Parathyroid adenoma (tissue), 2 donors: ENCODE results near the gene HBQ1.
A peak's percentile ranks its signal among the peaks of the same experiment; 100 is the strongest.
"Not testable (repeated sequence)": the region's sequence is repeated elsewhere in the genome, so short reads cannot be mapped to it uniquely, and the experiment has no call there.

Experiments
- H2AFZ ChIP-seq: fragments of 300-600 bp; sonication (generic); one replicate; pipeline ENCODE4 v1.7.0; 2017; ENCODE audit warnings: antibody characterized with exemption, mild to moderate bottlenecking
- H3K27ac ChIP-seq: fragments of 300-600 bp; sonication (generic); one replicate; pipeline ENCODE4 v1.7.0; 2017
- H3K27me3 ChIP-seq: fragments of 300-600 bp; sonication (generic); one replicate; pipeline ENCODE4 v1.7.0; 2017; ENCODE audit warnings: low read length; ENCODE audit not compliant: control insufficient read depth, insufficient read depth
- H3K36me3 ChIP-seq: fragments of 300-600 bp; sonication (generic); one replicate; pipeline ENCODE4 v1.7.0; 2017; ENCODE audit warnings: low read length; ENCODE audit not compliant: control insufficient read depth, insufficient read depth
- H3K4me1 ChIP-seq: fragments of 300-600 bp; sonication (generic); one replicate; pipeline ENCODE4 v1.7.0; 2017; ENCODE audit warnings: control low read depth
- H3K4me2 ChIP-seq: fragments of 300-600 bp; sonication (generic); one replicate; pipeline ENCODE4 v1.7.0; 2017; ENCODE audit warnings: low read length
- H3K4me3 ChIP-seq: fragments of 300-600 bp; sonication (generic); one replicate; pipeline ENCODE4 v1.7.0; 2017; ENCODE audit warnings: low read depth, low read length
- H3K79me2 ChIP-seq: fragments of 300-600 bp; sonication (generic); one replicate; pipeline ENCODE4 v1.7.0; 2017; ENCODE audit warnings: control low read depth
- H3K9ac ChIP-seq: fragments of 300-600 bp; sonication (generic); one replicate; pipeline ENCODE4 v1.7.0; 2017; ENCODE audit warnings: mild to moderate bottlenecking
- H3K9me3 ChIP-seq: fragments of 300-600 bp; sonication (generic); one replicate; pipeline ENCODE4 v1.7.0; 2017; ENCODE audit warnings: low read length; ENCODE audit not compliant: control insufficient read depth
- TF ChIP-seq, protein P1 (sequence below): fragments of 300-600 bp; sonication (generic); IDR thresholded peaks from one replicate; pipeline ENCODE4 v1.7.0; 2017; ENCODE audit warnings: antibody characterized with exemption, mild to moderate bottlenecking
- donor health status: primary hyperparathyroidism.

HBQ1 gene

GRCh38 chr16:154217-155030, 25.8 kb upstream of the HBQ1 start:
- H3K9ac ChIP-seq: no peak overlapping the region
- H3K4me2 ChIP-seq: peak overlapping the region; percentile 65
- no peaks in the 10 kb centered on the region for H3K36me3 ChIP-seq
- H3K4me3 ChIP-seq: peak overlapping the region; percentile 35
- TF ChIP-seq, protein P1, sequence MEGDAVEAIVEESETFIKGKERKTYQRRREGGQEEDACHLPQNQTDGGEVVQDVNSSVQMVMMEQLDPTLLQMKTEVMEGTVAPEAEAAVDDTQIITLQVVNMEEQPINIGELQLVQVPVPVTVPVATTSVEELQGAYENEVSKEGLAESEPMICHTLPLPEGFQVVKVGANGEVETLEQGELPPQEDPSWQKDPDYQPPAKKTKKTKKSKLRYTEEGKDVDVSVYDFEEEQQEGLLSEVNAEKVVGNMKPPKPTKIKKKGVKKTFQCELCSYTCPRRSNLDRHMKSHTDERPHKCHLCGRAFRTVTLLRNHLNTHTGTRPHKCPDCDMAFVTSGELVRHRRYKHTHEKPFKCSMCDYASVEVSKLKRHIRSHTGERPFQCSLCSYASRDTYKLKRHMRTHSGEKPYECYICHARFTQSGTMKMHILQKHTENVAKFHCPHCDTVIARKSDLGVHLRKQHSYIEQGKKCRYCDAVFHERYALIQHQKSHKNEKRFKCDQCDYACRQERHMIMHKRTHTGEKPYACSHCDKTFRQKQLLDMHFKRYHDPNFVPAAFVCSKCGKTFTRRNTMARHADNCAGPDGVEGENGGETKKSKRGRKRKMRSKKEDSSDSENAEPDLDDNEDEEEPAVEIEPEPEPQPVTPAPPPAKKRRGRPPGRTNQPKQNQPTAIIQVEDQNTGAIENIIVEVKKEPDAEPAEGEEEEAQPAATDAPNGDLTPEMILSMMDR: no peak
- H2AFZ ChIP-seq: peak overlapping the region; percentile 91
- H3K27ac ChIP-seq: no peak overlapping the region
- no peaks in the 10 kb centered on the region for H3K9me3 ChIP-seq
- H3K79me2 ChIP-seq: no peaks in the 10 kb centered on the region
- H3K27me3 ChIP-seq: no peaks in the 10 kb centered on the region
- no peaks in the 10 kb centered on the region for H3K4me1 ChIP-seq

DNA sequence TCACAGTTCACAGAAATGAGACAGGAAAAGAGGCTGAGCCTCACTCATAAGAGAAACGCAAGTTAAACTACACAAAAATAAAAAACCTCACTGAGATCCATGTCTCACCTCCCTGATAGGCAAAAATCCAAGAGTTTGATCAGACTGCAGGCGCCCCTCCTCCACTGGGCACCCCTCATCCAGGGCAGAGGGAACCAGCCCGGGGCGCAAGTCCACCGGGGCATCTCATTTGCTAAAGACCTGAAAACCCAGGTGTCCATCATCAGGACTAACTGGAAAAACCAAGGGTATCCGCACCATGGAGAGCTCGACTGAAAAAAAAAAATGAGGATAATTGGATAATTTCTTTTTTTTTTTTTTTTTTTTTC, 25.2 kb upstream of the HBQ1 start:
- no peak overlapping the region for H3K27ac ChIP-seq
- H3K4me1 ChIP-seq: no peaks in the 10 kb centered on the region
- no peaks in the 10 kb centered on the region for H3K9me3 ChIP-seq
- H3K27me3 ChIP-seq: no peaks in the 10 kb centered on the region
- H3K4me2 ChIP-seq: peak overlapping the region; percentile 65
- H3K79me2 ChIP-seq: no peaks in the 10 kb centered on the region
- H3K9ac ChIP-seq: no peak overlapping the region
- no peaks in the 10 kb centered on the region for H3K36me3 ChIP-seq
- no peak overlapping the region for H2AFZ ChIP-seq
- no peak overlapping the region for H3K4me3 ChIP-seq
- TF ChIP-seq, protein P1: no peak

- no peak overlapping the region for H3K9ac ChIP-seq
- TF ChIP-seq, protein P1: no peak
- H3K4me2 ChIP-seq: no peak overlapping the region
- H3K36me3 ChIP-seq: no peaks in the 10 kb centered on the region
- no peaks in the 10 kb centered on the region for H3K79me2 ChIP-seq
- no peaks in the 10 kb centered on the region for H3K27me3 ChIP-seq
- H3K27ac ChIP-seq: no peak overlapping the region
- H2AFZ ChIP-seq: no peak overlapping the region
- no peaks in the 10 kb centered on the region for H3K9me3 ChIP-seq
- no peak overlapping the region for H3K4me3 ChIP-seq
- no peaks in the 10 kb centered on the region for H3K4me1 ChIP-seq
Measured at GRCh38 chr16:159136-159849, 21.0 kb upstream of the HBQ1 start.

GRCh38 chr16:160242-160641, 20.0 kb upstream of the HBQ1 start:
- not testable (repeated sequence) for H2AFZ ChIP-seq, H3K79me2 ChIP-seq, H3K4me2 ChIP-seq, H3K27me3 ChIP-seq, H3K36me3 ChIP-seq, H3K4me3 ChIP-seq, H3K27ac ChIP-seq, H3K4me1 ChIP-seq, H3K9me3 ChIP-seq, H3K9ac ChIP-seq

DNA sequence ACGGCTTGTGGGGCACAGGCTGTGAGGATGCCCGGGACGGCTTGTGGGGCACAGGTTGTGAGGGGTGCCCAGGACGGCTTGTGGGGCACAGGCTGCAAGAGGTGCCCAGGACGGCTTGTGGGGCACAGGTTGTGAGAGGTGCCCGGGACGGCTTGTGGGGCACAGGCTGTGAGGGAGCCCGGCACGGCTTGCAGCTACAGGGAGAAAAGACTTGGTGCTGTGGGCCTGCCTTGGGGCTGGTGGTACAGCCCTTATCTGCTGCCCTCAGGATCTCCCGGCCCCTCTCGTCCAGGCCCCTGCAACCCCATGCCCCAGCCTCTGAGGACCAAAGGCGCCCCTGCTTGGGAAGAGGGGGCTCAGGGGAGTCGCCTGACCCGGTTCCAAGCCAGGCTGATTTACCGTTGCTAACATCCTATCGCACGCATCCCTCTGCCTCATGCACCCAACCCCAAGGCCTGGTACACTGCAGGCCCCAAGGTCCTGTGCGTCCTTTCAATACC, 19.5 kb upstream of the HBQ1 start:
- TF ChIP-seq, protein P1: no peak
- Histone ChIP-seq H3K36me3 (no peaks in the 10 kb centered on the region), H3K27ac (no peak overlapping the region), H2AFZ (no peak overlapping the region), H3K9me3 (no peaks in the 10 kb centered on the region), H3K79me2 (no peaks in the 10 kb centered on the region), H3K4me1 (peaks cover 1% of the 10 kb centered on the region), H3K4me2 (no peak overlapping the region), H3K4me3 (no peak overlapping the region), H3K27me3 (peaks cover 7% of the 10 kb centered on the region), H3K9ac (no peak overlapping the region)
